CD4-positive, alpha-beta T cell treated with Interleukin-17A for 1 hour (primary cell): Measurements from ENCODE around the gene DCTN1.
"Not testable (repeated sequence)": the region's sequence is repeated elsewhere in the genome, so short reads cannot be mapped to it uniquely, and the experiment has no call there.

ENCODE experiments used
- DNase-seq: peaks from one replicate; pipeline ENCODE4 v3.0.0-alpha.2; 2020

Gene DCTN1

GRCh38 chr2:74379851-74380789, at the start of gene DCTN1:
DCTN1 (minus strand) TSS chr2:74380311; CDS start chr2:74380037, 274 bp downstream.
- DNase-seq: peak; percentile 24

- DNase-seq: no peak
Measured at GRCh38 chr2:74428675-74429074, 48.6 kb upstream of the DCTN1 start.

GRCh38 chr2:74427551-74427950, 47.4 kb upstream of the DCTN1 start:
- DNase-seq: no peak

DNA sequence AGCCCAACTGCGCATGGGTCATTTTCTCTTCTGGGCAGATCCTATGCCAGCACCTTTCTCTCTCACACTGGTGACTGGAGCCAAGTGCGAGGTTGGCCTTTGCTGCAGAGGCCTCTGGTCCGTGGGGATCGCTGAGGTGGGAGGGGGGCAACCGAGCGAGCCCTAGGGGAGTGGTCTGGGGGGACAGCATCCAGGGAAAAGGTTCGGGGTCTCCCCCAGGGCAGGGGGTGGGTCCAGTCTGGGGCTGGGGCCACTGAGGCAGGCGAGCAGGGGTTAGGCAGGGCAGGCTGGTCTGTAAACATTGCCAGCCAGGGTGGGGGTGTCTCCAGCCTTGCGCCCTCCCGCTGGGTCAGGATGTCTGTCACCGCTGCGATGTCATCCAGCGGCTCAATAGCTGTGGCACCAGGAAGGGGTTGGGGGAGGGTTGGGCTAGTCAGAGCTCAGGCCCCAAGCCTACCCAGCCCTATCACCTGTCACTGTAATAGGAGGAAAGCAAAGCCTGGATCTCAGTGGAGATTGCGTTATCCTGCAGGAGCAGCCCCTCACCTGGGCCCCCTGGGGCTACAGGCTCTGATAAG, 46.2 kb upstream of the DCTN1 start:
- DNase-seq: no peak

- no peak for DNase-seq
Measured at GRCh38 chr2:74425523-74425922, 45.4 kb upstream of the DCTN1 start.

GRCh38 chr2:74424995-74425406, 44.9 kb upstream of the DCTN1 start:
- DNase-seq: no peak

GRCh38 chr2:74424139-74424992, 44.3 kb upstream of the DCTN1 start:
- DNase-seq: no peak

DNA sequence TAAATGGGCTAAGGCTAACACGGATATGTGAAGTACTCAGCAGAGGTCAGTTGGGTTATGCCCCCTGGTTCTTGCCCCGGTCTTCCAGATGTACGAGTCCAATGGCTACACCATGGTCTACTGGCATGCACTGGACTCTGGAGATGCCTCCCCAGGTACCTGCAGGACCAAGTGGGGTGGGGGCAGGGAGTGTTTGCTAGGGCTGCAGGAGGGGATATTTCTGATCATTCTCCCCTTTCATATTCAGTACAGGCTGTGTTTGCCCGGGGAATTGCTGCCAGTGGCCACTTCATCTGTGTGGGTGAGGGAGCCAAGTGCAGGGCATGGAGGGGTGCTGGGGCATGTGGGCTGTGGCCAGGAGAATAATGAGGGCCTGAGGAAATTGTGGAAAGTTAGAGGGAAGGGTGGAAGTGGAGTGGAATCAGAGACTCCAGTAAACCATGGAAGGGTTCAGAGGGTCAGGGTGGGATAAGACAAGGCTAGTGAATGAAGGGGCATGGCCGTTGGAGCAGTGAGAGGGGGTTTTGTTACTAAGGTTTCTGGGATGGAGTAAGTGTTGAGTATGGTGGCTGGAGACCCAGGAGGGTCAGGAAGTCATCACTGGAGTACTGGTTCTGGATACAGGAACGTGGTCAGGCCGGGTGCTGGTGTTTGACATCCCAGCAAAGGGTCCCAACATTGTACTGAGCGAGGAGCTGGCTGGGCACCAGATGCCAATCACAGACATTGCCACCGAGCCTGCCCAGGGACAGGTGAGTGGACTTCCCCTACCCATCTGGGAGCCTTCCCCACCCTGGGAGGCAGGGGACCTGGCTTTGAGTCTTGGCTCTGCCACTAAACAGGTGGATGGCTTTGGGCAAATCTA, 43.4 kb upstream of the DCTN1 start:
- no peak for DNase-seq

- peak; percentile 94 for DNase-seq
Measured at GRCh38 chr2:74421221-74421870, 41.2 kb upstream of the DCTN1 start, which contains the start of the genes C2orf81 and WDR54. C2orf81 (minus strand) TSS chr2:74421619; CDS start chr2:74421560, 59 bp downstream. WDR54 (plus strand) TSS chr2:74421730; CDS start chr2:74422154, 424 bp downstream.

GRCh38 chr2:74420443-74421103, 40.5 kb upstream of the DCTN1 start:
- DNase-seq: not testable (repeated sequence)

- DNase-seq: no peak
Measured at GRCh38 chr2:74420006-74420405, 39.9 kb upstream of the DCTN1 start.

- no peak for DNase-seq
Measured at GRCh38 chr2:74419345-74419744, 39.2 kb upstream of the DCTN1 start.

- no peak for DNase-seq
Measured at GRCh38 chr2:74418312-74418711, 38.2 kb upstream of the DCTN1 start.

- DNase-seq: no peak
Measured at GRCh38 chr2:74417763-74418162, 37.7 kb upstream of the DCTN1 start.

GRCh38 chr2:74417197-74417596, 37.1 kb upstream of the DCTN1 start:
- DNase-seq: no peak

DNA sequence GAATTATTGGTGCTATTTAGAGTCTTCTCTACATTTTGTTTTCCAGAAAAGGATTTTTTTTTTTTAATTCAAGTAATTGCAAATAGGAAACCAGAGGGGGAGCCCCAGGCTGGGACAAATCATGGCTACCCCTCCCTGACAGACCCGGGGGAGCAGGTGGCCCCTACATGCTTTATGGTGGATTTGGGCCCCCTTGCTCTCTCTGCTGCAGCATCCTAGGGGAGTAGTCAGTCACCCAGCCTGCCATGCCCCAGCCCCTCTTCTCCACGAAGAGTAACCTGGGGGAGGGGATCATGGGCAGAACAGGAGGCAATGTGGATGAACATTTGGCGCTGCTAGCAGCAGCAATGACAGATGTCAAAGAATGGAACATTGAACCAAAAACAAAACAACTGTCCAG, 36.7 kb upstream of the DCTN1 start:
- no peak for DNase-seq

GRCh38 chr2:74415762-74416395, 35.8 kb upstream of the DCTN1 start:
- DNase-seq: no peak

DNA sequence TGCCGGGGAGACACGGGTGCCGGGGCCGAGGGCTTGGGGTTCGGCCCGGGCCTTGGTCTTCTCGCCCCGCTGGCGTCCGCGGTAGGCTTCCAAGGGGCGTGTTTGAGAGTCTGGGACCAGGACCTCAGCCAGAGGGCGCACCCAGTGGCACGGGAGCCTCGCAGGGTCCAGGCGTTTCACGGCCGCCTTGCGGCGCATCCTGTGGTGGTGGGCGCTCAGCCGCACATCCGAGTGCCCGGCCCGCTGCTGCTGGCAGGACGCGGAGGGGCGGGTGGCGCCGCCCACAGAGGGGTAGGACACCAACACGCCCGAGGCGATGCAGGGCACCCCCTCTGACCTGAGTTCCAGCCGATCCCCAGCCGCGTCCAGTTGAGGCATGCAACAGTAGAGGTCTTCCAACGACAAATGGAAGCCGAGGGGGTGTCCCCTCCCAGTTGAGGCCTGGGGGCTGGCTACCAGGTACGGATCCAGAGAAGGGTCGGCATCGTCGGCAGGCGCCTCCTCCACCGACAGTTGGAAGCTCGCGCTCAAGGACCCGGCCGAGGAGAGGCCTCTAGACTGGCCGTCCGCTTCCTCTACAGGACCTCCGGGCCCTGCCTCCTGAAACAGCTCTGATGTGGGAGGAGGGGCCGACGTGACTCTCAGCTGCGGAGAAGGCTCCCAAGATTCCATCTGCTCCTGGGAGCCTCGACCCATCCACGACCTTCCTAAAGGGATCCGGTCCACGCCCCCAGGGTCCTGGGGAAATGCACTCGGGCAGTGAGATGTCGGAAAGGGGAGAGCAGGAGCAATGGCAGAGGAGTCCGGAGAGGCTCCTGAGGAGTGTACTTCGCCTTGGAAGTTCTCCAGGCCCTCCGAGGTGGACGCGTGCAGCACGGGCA, 35.0 kb upstream of the DCTN1 start:
- no peak for DNase-seq

DNA sequence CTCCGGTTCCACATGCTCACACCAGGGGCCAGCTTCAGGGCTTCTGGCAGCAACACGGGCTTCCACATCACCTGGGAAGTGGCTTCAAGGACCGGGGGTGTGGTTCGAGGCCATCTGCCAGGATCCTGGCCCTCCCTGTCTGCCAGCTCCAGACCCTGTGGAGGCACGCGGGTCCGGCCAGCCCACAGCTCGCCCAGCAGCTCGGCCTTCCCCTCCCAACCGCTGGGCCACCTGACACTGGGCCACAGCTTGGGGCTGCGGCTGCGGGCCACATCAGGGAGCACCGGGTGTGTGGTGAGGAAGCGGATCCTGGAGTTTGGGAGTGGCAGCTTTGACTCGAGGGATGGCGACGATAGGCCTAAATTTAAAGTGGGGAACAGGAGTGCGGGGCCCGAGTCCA, 34.3 kb upstream of the DCTN1 start:
- no peak for DNase-seq
